K562 (cell line): Measurements from ENCODE around the gene NOL12. TPM values are rescaled to one million over a fixed set of nuclear protein-coding genes. Genes with fewer than 3 reads are reported as not detected.

ENCODE experiments used
- BRF1 ChIP-seq: IDR thresholded peaks from 3 replicates; pipeline ENCODE4 v1.6.1; 2011; ENCODE audit warnings: borderline replicate concordance, mild to moderate bottlenecking; ENCODE audit not compliant: insufficient read length; ENCODE audit errors: extremely low read depth
- CEBPG ChIP-seq, 3 experiments: fragments of 200-800 bp in 1 of 3; sonication (Bioruptor generic) in 1 of 3; sonication (generic) in 1 of 3; formaldehyde crosslinking in 1 of 3; IDR thresholded peaks in 2 of 3; conservative IDR thresholded peaks in 1 of 3; 2 replicates each; pipeline versions ENCODE4 v1.6.1 to v1.8.0; 2016 to 2022; ENCODE audit warnings: missing compliant biosample characterization in 2 of 3, missing genetic modification characterization in 2 of 3, mild to moderate bottlenecking in 1 of 3, missing genetic modification reagents in 1 of 3
- CEBPZ ChIP-seq: fragments of 150-350 bp; IDR thresholded peaks from 2 replicates; pipeline ENCODE4 v1.6.1; 2014; ENCODE audit warnings: low read depth, mild to moderate bottlenecking, low read length, borderline replicate concordance
- CXXC5 ChIP-seq: fragments of 250-450 bp; sonication (Bioruptor Pico); IDR thresholded peaks from 2 replicates; pipeline ENCODE4 v1.8.0; 2022; ENCODE audit warnings: inconsistent platforms, mild to moderate bottlenecking, moderate library complexity
- DMBX1 ChIP-seq: fragments of 250-450 bp; sonication (Bioruptor Pico); IDR thresholded peaks from 2 replicates; pipeline ENCODE4 v1.8.0; 2022; ENCODE audit warnings: inconsistent platforms, mild to moderate bottlenecking, moderate library complexity, borderline replicate concordance
- E2F3 ChIP-seq: fragments of 250-450 bp; sonication (Bioruptor Pico); IDR thresholded peaks from 2 replicates; pipeline ENCODE4 v1.4.0; 2020; ENCODE audit warnings: mild to moderate bottlenecking
- EGR1 ChIP-seq: fragments of 450-650 bp; conservative IDR thresholded peaks from 2 replicates; pipeline ENCODE4 v1.6.1; 2017; ENCODE audit warnings: mild to moderate bottlenecking
- GATA2 ChIP-seq: sonication (generic); formaldehyde crosslinking; IDR thresholded peaks from 2 replicates; pipeline ENCODE4 v1.4.0; 2020; ENCODE audit warnings: mild to moderate bottlenecking, missing genetic modification reagents
- HNRNPUL1 ChIP-seq: fragments of 200-400 bp; formaldehyde crosslinking; IDR thresholded peaks from 2 replicates; pipeline ENCODE4 v1.6.1; 2017; ENCODE audit warnings: low read length
- ID3 ChIP-seq, 2 experiments: fragments of 250-450 bp in 1 of 2; fragments of 450-650 bp in 1 of 2; sonication (Bioruptor Pico) in 1 of 2; IDR thresholded peaks; 2 replicates each; pipeline versions ENCODE4 v1.6.1 to v1.8.0; 2016 to 2021; ENCODE audit warnings: mild to moderate bottlenecking in 2 of 2, moderate library complexity in 2 of 2, missing compliant biosample characterization in 1 of 2, missing genetic modification characterization in 1 of 2
- KDM5B ChIP-seq: fragments of 200-600 bp; sonication (generic); IDR thresholded peaks from 2 replicates; pipeline ENCODE4 v1.6.1; 2012; ENCODE audit warnings: low read depth, mild to moderate bottlenecking, moderate library complexity, low read length, control low read depth, inconsistent platforms; ENCODE audit not compliant: insufficient replicate concordance
- L3MBTL2 ChIP-seq: fragments of 450-650 bp; IDR thresholded peaks from 2 replicates; pipeline ENCODE4 v1.6.1; 2016; ENCODE audit warnings: mild to moderate bottlenecking, moderate library complexity
- NFRKB ChIP-seq: fragments of 450-650 bp; IDR thresholded peaks from 2 replicates; pipeline ENCODE4 v1.6.1; 2016; ENCODE audit warnings: low read depth
- OTX1 ChIP-seq: fragments of 450-650 bp; formaldehyde crosslinking; IDR thresholded peaks from 2 replicates; pipeline ENCODE4 v1.4.0; 2022; ENCODE audit warnings: mild to moderate bottlenecking
- SNIP1 ChIP-seq: fragments of 450-650 bp; IDR thresholded peaks from 2 replicates; pipeline ENCODE4 v1.7.1; 2017; ENCODE audit warnings: low read depth, mild to moderate bottlenecking
- TAF1 ChIP-seq: IDR thresholded peaks from 2 replicates; pipeline ENCODE4 v1.6.1; 2011; ENCODE audit warnings: mild to moderate bottlenecking, low read length, moderate library complexity; ENCODE audit not compliant: insufficient read depth, control insufficient read depth, severe bottlenecking; ENCODE audit errors: extremely low read depth
- TCF15 ChIP-seq: fragments of 250-450 bp; sonication (Bioruptor Pico); IDR thresholded peaks from 2 replicates; pipeline ENCODE4 v1.8.0; 2022; ENCODE audit warnings: moderate library complexity, mild to moderate bottlenecking, inconsistent platforms
- THRA ChIP-seq: fragments of 450-650 bp; IDR thresholded peaks from 2 replicates; pipeline ENCODE4 v1.6.1; 2017; ENCODE audit warnings: mild to moderate bottlenecking, moderate library complexity
- ZFP30 ChIP-seq: fragments of 250-450 bp; sonication (Bioruptor Pico); IDR thresholded peaks from 2 replicates; pipeline ENCODE4 v1.8.0; 2022; ENCODE audit warnings: moderate library complexity, mild to moderate bottlenecking, inconsistent platforms, borderline replicate concordance
- ZFP36 ChIP-seq: fragments of 150-350 bp; IDR thresholded peaks from 2 replicates; pipeline ENCODE4 v1.6.1; 2018; ENCODE audit warnings: low read length, low read depth; ENCODE audit not compliant: partially characterized antibody
- ZNF24 ChIP-seq: fragments of 450-650 bp; IDR thresholded peaks from 2 replicates; pipeline ENCODE4 v1.6.1; 2016
- polyA plus RNA-seq, 8 experiments: library from polyadenylated mRNA; depleted of rRNA in 4 of 8; stranded (reverse) in 5 of 8; unstranded in 3 of 8; fragments of >200 nt; fragmentation: Nextera tagmentation in 2 of 8; fragmentation: Illumina TruSeq in 1 of 8; extraction: Ambion mirVana in 2 of 8; extraction: Trizol in 1 of 8; gene quantifications; 2 replicates each; pipeline versions ENCODE4 v1.2.1 to v1.2.3, GENCODE V29; 2011 to 2014; ENCODE audit warnings: inconsistent platforms in 1 of 8, missing spikeins in 1 of 8
- total RNA-seq, 7 experiments: library from RNA; depleted of rRNA in 6 of 7; stranded (reverse); fragments of >200 nt in 6 of 7; fragmentation: Illumina TruSeq in 2 of 7; extraction: Trizol in 2 of 7; gene quantifications; 2 replicates each; pipeline versions ENCODE4 v1.2.1 to v1.2.3, GENCODE V29; 2011 to 2021; ENCODE audit warnings: low replicate concordance in 1 of 7

Gene NOL12
- total and polyA plus RNA-seq, 9 of the 15 experiments (the other 6 are each of a cell fraction or from before 2014, with no cell fraction given), result 2.8 to 40.9 (median 28.5) TPM

GRCh38 chr22:37674951-37675929 lies 10.9 kb upstream of the NOL12 start, which contains the start of gene LGALS1 (continued):
- TF ChIP-seq CEBPZ (no peak), EGR1 (peak; percentile 87), SNIP1 (peak; percentile 43; the same call in 1 of the 2 replicates), ZNF24 (no peak), ZFP30 (CRISPR knock-in tag) (no peak), L3MBTL2 (peak; percentile 51), ID3 (CRISPR knock-in tag; IDR thresholded peaks at IDR 0.05) (no peak), ID3 (tag; IDR thresholded peaks at IDR 0.05) (0 out of 2 replicates have a peak, but pooled peaks have one; percentile 31), GATA2 (no peak), HNRNPUL1 (no peak), TCF15 (CRISPR knock-in tag) (no peak), CXXC5 (CRISPR knock-in tag) (peak; percentile 68), ZFP36 (peak; percentile 4), E2F3 (CRISPR knock-in tag) (no peak), DMBX1 (CRISPR knock-in tag) (no peak), TAF1 (peak; percentile 53), CEBPG (CRISPR knock-in tag; IDR thresholded peaks at IDR 0.05) (no peak), CEBPG (tag; conservative IDR thresholded peaks at IDR 0.05 in 1 of 2, IDR thresholded peaks at IDR 0.05 in 1 of 2) (no peak), OTX1 (CRISPR knock-in tag) (no peak), BRF1 (no peak), THRA (no peak), NFRKB (no peak), KDM5B (peak; percentile 83)
